ENCODE results near the gene CPB2.

Gene CPB2

GRCh38 chr13:46045424-46045823 is 59.4 kb downstream of the CPB2 start:
- no peak for FAIRE-seq

DNA sequence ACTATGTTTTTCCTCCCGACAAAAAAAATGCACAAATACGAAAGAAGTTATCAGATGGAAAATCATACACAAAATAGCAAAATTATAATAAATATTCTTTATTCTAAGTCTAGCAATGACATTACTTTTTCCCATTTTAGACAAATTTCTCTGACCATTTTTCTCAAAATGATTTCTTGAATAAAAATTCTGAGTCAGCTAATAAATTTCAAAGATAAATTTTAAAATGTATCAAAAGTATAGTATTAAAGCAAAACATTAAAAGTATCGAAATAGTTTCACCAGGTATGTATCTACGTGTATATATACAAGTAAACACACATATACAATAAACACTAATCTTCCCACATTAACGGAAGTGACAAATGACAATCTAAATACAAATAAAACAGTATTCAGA is 61.2 kb downstream of the CPB2 start:
- peak; percentile 77 for FAIRE-seq

GRCh38 chr13:46041419-46041839 is 63.4 kb downstream of the CPB2 start:
- no peak for FAIRE-seq

- no peak for FAIRE-seq
Observed at GRCh38 chr13:46040763-46041162, 64.1 kb downstream of the CPB2 start.

DNA sequence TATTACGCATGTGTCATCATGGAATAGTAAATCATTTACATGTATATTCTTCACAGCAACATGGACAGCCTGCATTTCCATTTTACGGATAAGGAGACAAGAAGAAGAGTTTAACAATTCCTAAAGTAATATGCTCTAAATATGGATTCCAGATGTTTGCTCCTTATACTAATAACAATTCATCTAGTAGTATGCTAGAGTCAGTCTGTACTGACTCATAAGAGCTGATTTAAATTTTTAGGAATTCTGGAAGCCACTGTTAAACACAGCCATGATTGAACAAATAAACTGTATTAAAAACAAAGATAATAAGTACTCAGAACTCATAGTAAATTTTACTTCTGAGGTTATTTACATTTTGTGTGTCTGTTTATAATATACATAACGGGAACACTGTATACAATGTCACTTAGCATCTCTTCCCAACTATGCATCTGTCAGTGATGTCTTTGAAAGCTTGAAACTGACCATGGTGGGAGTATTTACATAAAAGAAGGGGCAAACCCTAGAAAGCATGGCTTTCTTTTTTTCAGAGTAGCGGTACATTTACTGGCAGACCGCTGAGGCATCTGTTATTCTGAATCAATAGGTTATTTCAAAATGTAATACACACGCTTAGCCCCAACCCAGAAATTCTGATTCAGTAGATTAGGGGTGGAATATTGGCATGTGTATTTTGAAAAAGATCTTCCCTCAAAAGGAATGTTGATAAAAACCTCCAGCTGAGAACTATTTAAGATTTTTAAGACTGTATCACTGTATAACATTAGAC is 65.2 kb downstream of the CPB2 start:
- no peak for FAIRE-seq

GRCh38 chr13:46038296-46038695 is 66.5 kb downstream of the CPB2 start:
- FAIRE-seq = no peak

DNA sequence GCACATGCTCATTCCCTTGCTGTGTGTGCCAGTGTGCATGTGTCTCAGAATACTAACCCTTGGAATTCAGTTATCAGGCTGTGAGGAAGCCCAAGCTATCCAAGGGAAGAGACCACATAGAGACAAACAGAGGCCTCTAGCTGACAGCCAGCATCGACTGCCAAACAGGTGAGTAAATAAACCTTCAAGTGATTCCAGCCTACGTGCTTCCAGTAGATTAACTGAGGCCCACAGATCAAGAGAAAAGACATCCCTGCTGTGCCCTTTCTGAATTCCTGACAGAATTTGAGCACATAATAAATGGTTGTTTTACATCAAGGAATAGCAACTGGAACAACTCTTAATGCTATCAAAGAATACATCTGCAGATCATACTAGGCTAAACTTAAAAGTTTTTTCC is 69.8 kb downstream of the CPB2 start:
- no peak for FAIRE-seq

GRCh38 chr13:46032341-46032740 is 72.5 kb downstream of the CPB2 start:
- no peak for FAIRE-seq

- FAIRE-seq = no peak
Observed at GRCh38 chr13:46031581-46032263, 73.1 kb downstream of the CPB2 start.

DNA sequence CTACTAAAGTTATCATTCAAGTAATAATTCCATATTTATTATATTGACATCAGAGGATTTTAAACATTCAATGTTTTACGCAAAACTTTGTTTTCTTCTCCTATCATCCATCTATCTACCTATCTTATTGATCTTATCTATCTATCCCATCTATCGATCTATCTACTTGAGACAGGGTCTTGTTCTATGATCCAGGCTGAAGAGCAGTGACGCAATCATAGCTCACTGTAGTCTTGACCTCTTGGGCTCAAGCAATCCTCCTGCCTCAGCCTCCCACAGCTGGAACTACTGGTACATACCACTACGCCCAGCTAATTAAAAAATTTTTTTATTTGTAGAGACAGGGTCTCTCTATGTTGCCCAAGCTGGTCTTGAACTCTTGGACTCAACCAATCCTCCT is 79.7 kb downstream of the CPB2 start:
- FAIRE-seq = no peak

- no peak for FAIRE-seq
Observed at GRCh38 chr13:46022481-46022880, 82.4 kb downstream of the CPB2 start.

- no peak for FAIRE-seq
Observed at GRCh38 chr13:46016216-46016615, 88.6 kb downstream of the CPB2 start.

DNA sequence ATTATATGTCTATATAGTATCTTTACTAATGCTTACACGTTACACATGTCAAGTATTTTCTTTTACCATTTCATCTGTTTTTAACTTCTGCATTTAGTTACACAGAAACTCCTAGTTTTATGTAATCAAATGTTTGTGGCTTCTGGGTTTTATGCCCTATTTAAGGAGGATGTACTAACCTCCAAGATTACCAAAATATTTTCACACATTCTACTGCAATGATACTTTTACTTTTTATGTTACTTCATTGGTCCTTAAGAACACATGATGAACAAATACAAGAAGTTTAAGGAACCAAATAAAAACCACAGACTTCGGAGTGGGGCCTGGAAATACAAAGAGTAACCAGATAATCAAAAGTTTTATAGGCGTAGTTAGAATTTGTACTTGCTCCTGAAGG is 89.5 kb downstream of the CPB2 start:
- no peak for FAIRE-seq

GRCh38 chr13:46012404-46012803 is 92.4 kb downstream of the CPB2 start:
- no peak for FAIRE-seq

DNA sequence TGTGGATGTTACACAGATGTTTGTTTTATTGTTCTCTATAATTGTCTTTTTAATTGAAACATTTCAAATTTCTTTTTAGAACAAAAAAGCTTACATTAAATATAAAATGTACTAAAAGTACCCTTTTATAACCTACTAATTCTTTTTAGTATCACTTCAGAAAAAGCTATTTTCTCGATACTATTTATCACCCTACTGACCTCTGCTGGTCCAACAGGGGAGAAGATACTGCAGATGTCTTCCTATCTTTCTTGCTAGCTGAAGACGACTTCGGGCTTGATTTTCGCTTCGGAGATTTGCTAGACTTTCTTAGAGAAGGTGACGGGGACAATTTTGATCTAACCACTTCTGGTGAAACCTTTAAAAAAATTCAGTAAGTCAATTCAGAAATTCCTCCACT is 94.7 kb downstream of the CPB2 start:
- FAIRE-seq = peak; percentile 75

- FAIRE-seq = no peak
Observed at GRCh38 chr13:46008631-46009030, 96.2 kb downstream of the CPB2 start.

DNA sequence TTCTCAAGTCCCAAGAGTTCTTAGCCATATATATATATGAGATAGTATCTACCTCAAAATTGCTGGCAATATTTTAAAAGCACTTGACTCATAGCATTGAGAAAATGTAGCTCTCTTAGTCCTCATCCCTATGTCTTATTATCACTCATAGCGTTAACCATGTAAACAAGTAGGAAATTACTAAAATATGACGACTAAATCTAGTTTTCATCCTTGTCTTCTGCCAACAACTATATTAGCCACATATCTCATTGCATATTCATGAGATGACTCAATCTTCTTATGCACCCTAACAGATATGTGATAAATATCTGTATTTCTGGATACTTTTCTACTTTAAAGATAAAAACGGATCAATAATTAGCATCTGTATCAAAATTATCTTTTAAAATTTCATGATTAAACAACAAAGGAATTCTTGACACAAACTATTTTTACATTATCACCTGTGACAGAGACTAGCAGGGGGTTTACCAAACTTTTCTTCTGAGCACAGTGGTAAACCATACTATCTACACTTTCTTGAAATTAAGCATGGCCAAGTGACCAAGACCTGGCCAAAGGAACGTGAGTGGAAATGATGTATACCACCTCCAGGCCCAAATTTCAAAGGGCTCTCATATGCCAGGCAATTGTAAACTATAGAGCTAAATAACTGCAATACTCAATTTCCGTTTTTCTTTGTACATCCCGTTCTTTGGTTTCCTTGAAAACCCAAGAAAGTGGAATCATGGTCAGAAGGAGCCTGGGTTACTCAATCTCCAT is 98.0 kb downstream of the CPB2 start:
- no peak for FAIRE-seq

- FAIRE-seq = no peak
Observed at GRCh38 chr13:46004491-46004890, 100.3 kb downstream of the CPB2 start.

Data from A204.1 (cell line).